H1 (cell line): ENCODE results near the gene MACROD2. TPM values are rescaled to one million over a fixed set of nuclear protein-coding genes. Genes with fewer than 3 reads are reported as not detected.

Source experiments
- CHD7 ChIP-seq: fragments of 300-600 bp; sonication (generic); IDR thresholded peaks from 2 replicates; pipeline ENCODE4 v1.7.1; 2012; ENCODE audit warnings: low read length, moderate library complexity, mild to moderate bottlenecking, inconsistent platforms; ENCODE audit not compliant: insufficient replicate concordance
- polyA plus RNA-seq, 7 experiments: library from polyadenylated mRNA; depleted of rRNA in 3 of 7; stranded (reverse) in 5 of 7; unstranded in 2 of 7; fragments of >200 nt in 5 of 7; fragments of 200-250 nt in 2 of 7; gene quantifications; 1 replicate in 5 of 7; 2 replicates in 1 of 7; 4 replicates in 1 of 7; pipeline versions ENCODE4 v1.2.1 to v1.2.3, GENCODE V29; 2011 to 2013; ENCODE audit warnings: missing spikeins in 2 of 7, mixed read lengths in 2 of 7
- total RNA-seq: library from RNA; stranded (reverse); fragmentation: NEBNext Ultra II Directional; extraction: Animal tissue kit (Norgen Biotek cat#: 25700); gene quantifications from 2 replicates; pipeline ENCODE4 v1.2.1, GENCODE V29; 2021

Gene MACROD2
- total and polyA plus RNA-seq, 2 of the 8 experiments (the other 6 are each of a cell fraction or from before 2014, with no cell fraction given): 0.70 to 3.9 TPM

- TF ChIP-seq CHD7: peak; percentile 49
Measured at GRCh38 chr20:14711652-14712051, 716.3 kb downstream of the MACROD2 start (continued).
